HG02588 (cell line): ENCODE measurements around the gene HMGN5.

Source experiments
- ATAC-seq: cut with Tn5 transposase; IDR thresholded peaks from one replicate; pipeline ENCODE4 v1.9.1; 2021; ENCODE audit warnings: mild to moderate bottlenecking, moderate library complexity; ENCODE audit not compliant: unreplicated experiment

Gene HMGN5

GRCh38 chrX:81201671-81202455, at the start of gene HMGN5, which contains the start of gene SH3BGRL:
Gene HMGN5, minus strand, starts transcription at chrX:81201913. Its CDS starts 80,364 bp downstream, at chrX:81121549.
Gene SH3BGRL, plus strand, starts transcription at chrX:81202102. Its CDS starts 99 bp downstream, at chrX:81202201.
- peak; percentile 97 for ATAC-seq

- ATAC-seq, result no peak
These were observed 40.0 kb upstream of the HMGN5 start for GRCh38 chrX:81241753-81242152.

- no peak for ATAC-seq
These were observed 39.1 kb upstream of the HMGN5 start for GRCh38 chrX:81240701-81241331.

DNA sequence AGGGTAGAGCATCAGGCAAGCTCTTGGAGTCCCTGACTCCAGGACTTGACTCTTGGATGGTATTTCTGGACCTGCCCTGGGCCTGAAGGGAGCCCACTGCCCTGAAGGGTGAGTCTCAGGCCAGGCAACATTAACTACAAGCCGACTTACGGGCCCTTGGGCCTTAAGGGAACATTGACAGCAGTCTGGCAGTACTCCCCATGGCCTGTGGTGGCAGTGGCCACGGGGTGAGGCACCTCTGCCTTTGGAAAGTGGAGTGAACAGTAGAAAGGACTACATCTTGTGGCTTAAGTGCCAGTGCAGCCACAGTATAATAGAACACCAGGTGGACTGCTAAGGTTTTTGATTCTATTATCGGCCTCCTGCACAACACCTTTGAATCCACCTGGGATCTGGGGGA, 36.5 kb upstream of the HMGN5 start:
- no peak for ATAC-seq

DNA sequence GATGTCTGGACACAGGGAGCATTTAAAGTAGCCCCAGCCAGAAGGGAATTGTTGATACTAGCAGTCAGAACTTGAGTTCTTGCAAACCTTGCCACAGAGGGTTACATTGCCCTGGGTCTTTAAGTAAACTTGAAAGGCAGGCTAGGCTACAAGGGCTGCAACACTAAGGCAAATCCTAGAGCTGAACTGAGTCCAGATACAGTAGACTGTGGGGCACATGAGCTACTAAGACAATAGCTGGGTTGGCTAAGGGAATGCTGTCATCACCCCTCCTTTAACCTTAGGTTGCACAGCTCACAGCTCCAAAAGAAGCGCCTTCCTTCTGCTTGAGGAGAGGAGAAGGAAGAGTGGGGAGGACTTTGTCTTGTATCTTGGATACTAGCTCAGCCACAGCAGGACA, 35.8 kb upstream of the HMGN5 start:
- no peak for ATAC-seq

- no peak for ATAC-seq
These were observed 30.5 kb upstream of the HMGN5 start for GRCh38 chrX:81232218-81232617.

DNA sequence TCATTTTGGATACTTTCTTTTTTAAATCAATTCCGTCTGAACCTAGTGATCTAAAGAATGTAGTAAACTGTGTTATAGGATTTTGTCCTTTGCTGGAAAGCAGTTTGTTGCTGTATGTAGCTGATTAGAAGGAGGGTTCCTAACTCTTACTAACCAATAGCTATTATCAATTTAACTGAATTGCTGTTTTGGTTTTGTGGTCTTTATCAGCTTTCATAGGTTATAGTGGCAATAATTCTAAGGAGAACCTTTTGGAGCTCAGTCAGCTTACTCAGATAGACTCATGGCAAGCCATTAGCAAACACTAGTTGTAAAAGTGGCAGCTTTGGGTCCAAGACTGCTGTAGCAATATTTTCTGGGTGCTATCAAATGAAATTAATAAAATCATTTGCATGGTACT, 29.8 kb upstream of the HMGN5 start:
- no peak for ATAC-seq

DNA sequence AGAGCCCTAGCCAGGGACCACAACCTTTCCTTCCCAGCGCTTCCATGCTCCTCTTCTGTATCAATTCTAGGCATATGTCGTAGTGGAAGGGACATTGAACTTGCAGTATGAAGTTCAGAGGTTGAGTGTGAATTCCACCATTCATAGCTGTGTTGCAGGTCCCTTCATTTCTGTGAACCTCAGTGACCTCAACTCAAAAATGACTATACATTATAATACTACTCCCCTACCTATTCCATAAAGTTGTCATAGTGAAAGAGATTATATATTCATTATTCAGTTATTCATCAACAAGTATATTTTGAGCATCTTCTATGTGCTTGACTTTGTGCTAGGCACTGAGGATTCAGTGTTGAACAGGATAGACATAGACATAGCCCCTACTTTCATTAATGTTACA, 28.2 kb upstream of the HMGN5 start:
- no peak for ATAC-seq

GRCh38 chrX:81229229-81229628, 27.5 kb upstream of the HMGN5 start:
- no peak for ATAC-seq

DNA sequence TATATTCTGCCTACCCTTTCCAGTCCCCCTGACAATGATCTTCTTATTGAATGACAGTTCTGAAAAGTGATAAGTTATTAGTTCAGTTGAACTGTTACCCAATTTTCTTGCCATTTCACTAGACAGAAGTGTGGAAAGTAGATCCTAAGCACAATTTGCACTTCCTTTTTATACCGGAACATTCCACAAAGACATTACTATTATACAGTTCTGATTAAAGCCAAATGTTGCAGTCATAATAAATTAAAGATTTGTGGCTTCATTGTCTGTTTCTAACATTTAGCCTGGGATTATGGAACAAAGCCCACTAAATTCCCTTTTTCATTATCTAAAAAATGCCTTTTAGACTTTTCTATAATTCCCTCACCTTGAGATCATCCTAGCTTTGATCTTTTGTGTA, 14.0 kb upstream of the HMGN5 start:
- no peak for ATAC-seq

DNA sequence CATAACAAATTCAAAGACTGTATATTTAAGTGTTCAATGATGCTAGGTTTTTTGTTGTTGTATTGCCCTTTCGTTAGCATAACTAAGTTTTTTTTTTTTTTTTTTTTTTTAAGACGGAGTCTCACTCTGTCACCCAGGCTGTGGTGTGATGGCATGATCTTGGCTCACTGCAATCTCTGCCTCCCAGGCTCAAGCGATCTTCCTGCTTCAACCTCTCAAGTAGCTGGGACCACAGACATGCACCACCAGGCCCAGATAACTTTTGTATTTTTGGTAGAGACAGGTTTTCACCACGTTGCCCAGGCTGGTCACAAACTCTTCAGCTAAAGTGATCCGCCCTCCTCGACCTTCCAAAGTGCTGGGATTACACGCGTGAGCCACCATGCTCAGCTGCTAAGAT, 7.2 kb upstream of the HMGN5 start:
- ATAC-seq, result no peak

GRCh38 chrX:81206476-81206875, 4.8 kb upstream of the HMGN5 start:
- ATAC-seq, result no peak

GRCh38 chrX:81205551-81205950, 3.8 kb upstream of the HMGN5 start:
- ATAC-seq, result no peak

GRCh38 chrX:81202943-81203342, 1.2 kb upstream of the HMGN5 start:
- ATAC-seq, result no peak

GRCh38 chrX:81202456-81202819, 725 bp upstream of the HMGN5 start:
- no peak for ATAC-seq

GRCh38 chrX:81201071-81201470, 642 bp downstream of the HMGN5 start:
- no peak for ATAC-seq

- peak; percentile 65 for ATAC-seq
These were observed 6.0 kb downstream of the HMGN5 start for GRCh38 chrX:81195712-81196111.

DNA sequence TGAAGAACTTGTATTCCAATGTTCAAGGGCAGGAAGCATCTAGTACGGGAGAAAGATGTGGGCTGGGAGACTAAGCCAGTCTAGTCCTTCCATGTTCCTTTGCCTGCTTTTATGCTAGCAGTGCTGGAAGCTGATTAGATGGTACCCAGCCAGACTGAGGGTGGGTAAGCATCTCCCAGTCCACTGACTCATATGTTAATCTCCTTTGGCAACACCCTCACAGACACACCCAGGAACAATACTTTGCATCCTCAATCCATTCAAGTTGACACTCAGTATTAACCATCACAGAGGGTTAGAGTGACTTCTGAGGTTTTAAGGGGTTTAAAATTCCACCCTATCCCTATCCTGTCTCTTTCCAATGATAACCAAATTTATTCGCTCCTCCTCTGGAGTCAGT, 6.5 kb downstream of the HMGN5 start:
- no peak for ATAC-seq

- ATAC-seq, result no peak
These were observed 27.4 kb downstream of the HMGN5 start for GRCh38 chrX:81174286-81174685.

DNA sequence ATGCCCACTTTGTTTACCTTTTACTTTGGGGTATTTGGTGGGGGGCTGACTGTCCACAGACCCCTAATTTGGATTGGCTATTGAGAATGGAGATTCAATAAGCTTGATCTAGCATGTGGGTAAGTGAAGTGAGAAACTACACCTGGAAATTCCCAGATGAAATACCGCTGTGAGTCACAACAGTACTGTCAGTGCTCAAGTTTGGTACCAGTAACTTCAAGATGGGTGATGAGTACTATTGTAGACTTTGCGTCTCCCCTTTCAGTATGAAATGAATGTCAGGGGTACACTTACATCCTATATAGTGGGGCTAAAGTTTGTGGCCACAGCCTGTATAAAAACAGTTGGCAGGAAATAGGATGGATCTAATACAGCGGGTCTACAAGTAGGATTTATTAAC, 33.3 kb downstream of the HMGN5 start:
- ATAC-seq, result no peak

DNA sequence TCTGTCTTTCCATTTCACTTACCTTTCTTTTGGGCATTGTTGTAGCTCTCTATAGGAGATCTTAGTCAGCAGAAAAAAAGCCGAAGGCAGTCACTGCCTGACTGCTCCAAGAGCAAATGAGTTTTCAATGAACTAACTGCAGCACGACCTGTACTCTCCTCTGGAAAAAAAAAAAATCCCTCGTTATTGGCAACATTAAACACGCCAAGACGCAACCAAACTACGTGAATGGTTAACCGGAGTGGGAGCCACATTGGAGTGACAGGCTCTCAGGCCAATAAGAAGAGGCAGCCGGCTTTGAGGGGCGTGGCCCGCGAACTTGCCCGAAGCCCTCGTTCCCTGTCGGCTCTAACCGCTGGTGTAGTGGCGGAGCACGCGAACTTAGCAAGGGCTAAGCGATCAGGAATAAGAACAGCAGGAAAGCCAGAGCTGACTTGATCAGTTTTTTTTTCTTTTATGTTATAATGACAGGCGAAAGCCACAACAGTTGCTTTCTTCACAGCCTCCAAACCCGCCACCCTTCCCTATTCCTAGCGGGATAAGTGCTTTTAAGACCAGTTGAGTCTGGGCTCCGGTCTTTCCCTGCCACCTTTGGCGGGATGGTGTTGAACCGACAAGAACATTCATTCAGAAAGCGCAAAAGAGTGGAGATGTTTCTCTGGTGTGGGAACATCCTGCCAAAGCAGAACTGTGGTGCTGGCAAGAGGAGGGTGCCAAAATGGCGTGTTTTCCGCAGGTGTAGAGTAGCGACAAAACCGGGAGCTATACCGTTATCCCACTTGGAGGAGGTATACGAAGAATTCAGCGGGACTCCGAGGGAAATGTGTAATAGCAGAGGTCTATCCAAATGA, 80.0 kb downstream of the HMGN5 start:
- peak; percentile 96 for ATAC-seq

DNA sequence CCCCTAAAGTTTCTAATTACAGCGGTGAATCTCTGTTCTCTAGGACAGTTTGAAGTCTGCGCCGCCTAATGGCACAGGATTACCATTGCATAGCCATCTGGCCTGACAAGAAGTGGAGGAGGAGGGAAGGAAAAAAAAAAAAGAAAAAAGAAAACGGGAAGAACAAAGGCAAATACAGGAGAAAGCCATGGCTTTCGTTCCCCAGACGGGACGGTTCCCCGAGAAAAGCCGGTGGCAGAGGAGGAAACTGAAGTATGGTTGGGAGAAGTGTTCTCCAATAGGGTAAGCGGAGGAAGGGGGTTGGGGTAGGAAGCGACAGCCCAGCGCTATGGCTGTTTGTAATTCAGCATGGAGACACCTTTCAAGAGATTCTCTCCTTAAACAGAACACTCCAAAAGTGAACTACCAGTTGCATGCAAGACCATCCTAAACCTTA, 80.8 kb downstream of the HMGN5 start:
- peak; percentile 58 for ATAC-seq
